HCT116 (cell line): ENCODE measurements around the gene GRID2. TPM values are rescaled to one million over a fixed set of nuclear protein-coding genes. Genes with fewer than 3 reads are reported as not detected.

ENCODE experiments used
- ATAC-seq: fragments of 200-7000 bp; cut with Tn5 transposase; 2 replicates; pipeline ENCODE4 v1.9.1; 2020; ENCODE audit warnings: mild to moderate bottlenecking, moderate library complexity
- BruUV-seq: library from RNA; stranded (reverse); fragments of 400-500 nt; replicated peaks from 2 replicates; lab custom pipeline; 2021; lab: Mats Ljungman, UMichigan
- CTCF ChIA-PET: fragments of 300-600 bp; sonication (Branson Sonifier 250); formaldehyde crosslinking; loops from one replicate; lab custom pipeline; 2021; ENCODE audit warnings: antibody characterized with exemption; lab: Charles Lee
- POLR2A ChIA-PET: fragments of 300-600, 350-600 bp; sonication (Branson Sonifier 250); formaldehyde crosslinking; loops from one replicate; lab custom pipeline; 2021; ENCODE audit warnings: antibody characterized with exemption; lab: Charles Lee
- RAD21 ChIA-PET, 2 experiments: fragments of 300-600 bp; sonication (Branson Sonifier 250); formaldehyde crosslinking; loops; one replicate each; lab custom pipeline; 2023; ENCODE audit warnings: low total read pairs in 2 of 2; ENCODE audit not compliant: uncharacterized antibody in 2 of 2, unreplicated experiment in 2 of 2, low non-redundant PET in 1 of 2; lab: Charles Lee
- DNase-seq: peaks from one replicate; pipeline ENCODE4 v3.0.0-alpha.2; 2010; ENCODE audit warnings: low read depth, low spot score
- H2AFZ ChIP-seq: fragments of 200-600 bp; shearing (Covaris generic), sonication (generic); 2 replicates; pipeline ENCODE4 v1.6.1; 2017; ENCODE audit warnings: low read depth, mixed run types, mixed read lengths, antibody characterized with exemption, low read length; ENCODE audit not compliant: poor library complexity, severe bottlenecking
- H3K27ac ChIP-seq: 2 replicates; pipeline ENCODE4 v1.5.1; 2012; ENCODE audit warnings: low read depth, low read length
- H3K27me3 ChIP-seq: fragments of 200-600 bp; sonication (generic); 2 replicates; pipeline ENCODE4 v1.6.1; 2016; ENCODE audit warnings: mixed run types, low read length, mixed read lengths; ENCODE audit not compliant: insufficient read depth
- H3K36me3 ChIP-seq, 2 experiments: fragments of 200-500 bp in 1 of 2; fragments of 200-600 bp in 1 of 2; sonication (Bioruptor generic) in 1 of 2; sonication (generic) in 1 of 2; 2 replicates each; pipeline versions ENCODE4 v1.5.1 to v1.6.1; 2014 to 2016; ENCODE audit warnings: low read length in 2 of 2, inconsistent platforms in 1 of 2, mixed read lengths in 1 of 2, mixed run types in 1 of 2; ENCODE audit not compliant: insufficient read depth in 2 of 2, control insufficient read depth in 1 of 2
- H3K4me1 ChIP-seq, 2 experiments: fragments of 200-600 bp in 1 of 2; sonication (generic) in 1 of 2; 2 replicates each; pipeline versions ENCODE4 v1.5.1 to v1.6.1; 2012 to 2017; ENCODE audit warnings: low read length in 2 of 2, inconsistent platforms in 1 of 2, mild to moderate bottlenecking in 1 of 2, mixed read lengths in 1 of 2, mixed run types in 1 of 2, moderate library complexity in 1 of 2; ENCODE audit not compliant: insufficient read depth in 2 of 2, control insufficient read depth in 1 of 2
- H3K4me2 ChIP-seq: fragments of 200-600 bp; sonication (generic); 2 replicates; pipeline ENCODE4 v1.6.1; 2017; ENCODE audit warnings: mixed run types, low read length, mixed read lengths
- H3K4me3 ChIP-seq, 2 experiments: fragments of 200-600 bp in 1 of 2; sonication (generic) in 1 of 2; replicated peaks in 1 of 2; 2 replicates each; pipeline ENCODE4 v1.5.1; 2011 to 2016; ENCODE audit warnings: low read length in 2 of 2, control low read depth in 1 of 2, low read depth in 1 of 2, mild to moderate bottlenecking in 1 of 2, mixed read lengths in 1 of 2, mixed run types in 1 of 2
- H3K79me2 ChIP-seq: fragments of 200-600 bp; sonication (generic); 2 replicates; pipeline ENCODE4 v1.6.1; 2017; ENCODE audit warnings: mild to moderate bottlenecking, mixed run types, low read length, moderate library complexity, mixed read lengths; ENCODE audit not compliant: insufficient read depth
- H3K9ac ChIP-seq: fragments of 200-600 bp; sonication (generic); 2 replicates; pipeline ENCODE4 v1.6.1; 2016; ENCODE audit warnings: low read length, mixed read lengths
- H3K9me2 ChIP-seq: fragments of 200-600 bp; sonication (generic), shearing (Covaris generic); 2 replicates; pipeline ENCODE4 v1.6.1; 2017; ENCODE audit warnings: mixed run types, mild to moderate bottlenecking, moderate library complexity; ENCODE audit not compliant: insufficient read depth
- H3K9me3 ChIP-seq, 2 experiments: fragments of 200-500 bp in 1 of 2; fragments of 200-600 bp in 1 of 2; sonication (Bioruptor generic) in 1 of 2; sonication (generic) in 1 of 2; 2 replicates each; pipeline ENCODE4 v1.6.1; 2014 to 2017; ENCODE audit warnings: low read length in 2 of 2, mixed read lengths in 2 of 2, inconsistent platforms in 1 of 2, low read depth in 1 of 2, mild to moderate bottlenecking in 1 of 2, mixed run types in 1 of 2, moderate library complexity in 1 of 2; ENCODE audit not compliant: control insufficient read depth in 1 of 2, insufficient read depth in 1 of 2
- H4K20me1 ChIP-seq: fragments of 200-600 bp; sonication (generic), shearing (Covaris generic); 2 replicates; pipeline ENCODE4 v1.6.1; 2017; ENCODE audit warnings: mixed run types, mild to moderate bottlenecking, moderate library complexity; ENCODE audit not compliant: insufficient read depth
- CBX3 ChIP-seq: IDR thresholded peaks from 2 replicates; pipeline ENCODE4 v1.6.1; 2012; ENCODE audit warnings: low read depth
- CEBPB ChIP-seq: IDR thresholded peaks from 2 replicates; pipeline ENCODE4 v1.6.1; 2012; ENCODE audit warnings: low read depth
- EGR1 ChIP-seq: IDR thresholded peaks from 2 replicates; pipeline ENCODE4 v1.6.1; 2012; ENCODE audit warnings: low read depth
- ELF1 ChIP-seq: IDR thresholded peaks from 2 replicates; pipeline ENCODE4 v1.6.1; 2012; ENCODE audit warnings: low read depth, borderline replicate concordance
- EZH2 ChIP-seq: fragments of 200-600 bp; sonication (generic); IDR thresholded peaks from 2 replicates; pipeline ENCODE4 v1.6.1; 2017; ENCODE audit warnings: antibody characterized with exemption, mixed run types
- EZH2phosphoT487 ChIP-seq: fragments of 200-600 bp; IDR thresholded peaks from 2 replicates; pipeline ENCODE4 v1.6.1; 2018; ENCODE audit warnings: antibody characterized with exemption, borderline replicate concordance
- FOSL1 ChIP-seq: IDR thresholded peaks from 2 replicates; pipeline ENCODE4 v1.6.1; 2012; ENCODE audit warnings: low read depth
- JUND ChIP-seq: IDR thresholded peaks from 2 replicates; pipeline ENCODE4 v1.6.1; 2012
- MAX ChIP-seq: IDR thresholded peaks from 2 replicates; pipeline ENCODE4 v1.6.1; 2012
- POLR2A ChIP-seq: IDR thresholded peaks from 2 replicates; pipeline ENCODE4 v1.7.0; 2011; ENCODE audit warnings: borderline replicate concordance; ENCODE audit not compliant: insufficient read depth, insufficient read length; ENCODE audit errors: extremely low read depth
- POLR2AphosphoS5 ChIP-seq: IDR thresholded peaks from 2 replicates; pipeline ENCODE4 v1.6.1; 2011; ENCODE audit warnings: mild to moderate bottlenecking, low read depth, low read length, moderate library complexity
- RAD21 ChIP-seq: IDR thresholded peaks from 2 replicates; pipeline ENCODE4 v1.6.1; 2012; ENCODE audit warnings: low read depth, mild to moderate bottlenecking
- SIN3A ChIP-seq: IDR thresholded peaks from 2 replicates; pipeline ENCODE4 v1.6.1; 2012; ENCODE audit warnings: low read depth
- SP1 ChIP-seq: IDR thresholded peaks from 2 replicates; pipeline ENCODE4 v1.6.1; 2012; ENCODE audit warnings: low read depth
- SRF ChIP-seq: IDR thresholded peaks from 2 replicates; pipeline ENCODE4 v1.6.1; 2012; ENCODE audit warnings: low read depth
- TCF7L2 ChIP-seq: IDR thresholded peaks from 2 replicates; pipeline ENCODE4 v1.7.0; 2011; ENCODE audit warnings: borderline replicate concordance, inconsistent platforms; ENCODE audit not compliant: insufficient read depth, insufficient read length; ENCODE audit errors: extremely low read depth
- YY1 ChIP-seq: IDR thresholded peaks from 2 replicates; pipeline ENCODE4 v1.6.1; 2011; ENCODE audit warnings: low read length, low read depth, moderate library complexity, mild to moderate bottlenecking; ENCODE audit not compliant: insufficient replicate concordance; ENCODE audit errors: extremely low read depth
- ZBTB33 ChIP-seq: IDR thresholded peaks from 2 replicates; pipeline ENCODE4 v1.6.1; 2011; ENCODE audit warnings: mild to moderate bottlenecking, low read length, moderate library complexity; ENCODE audit not compliant: insufficient replicate concordance; ENCODE audit errors: extremely low read depth
- ZNF274 ChIP-seq: fragments of 200-500 bp; sonication (Bioruptor generic); IDR thresholded peaks from 2 replicates; pipeline ENCODE4 v1.6.1; 2014; ENCODE audit warnings: mild to moderate bottlenecking, low read depth, low read length, inconsistent platforms
- intact Hi-C: fragments of 100-400 bp; cut with micrococcal nuclease; formaldehyde crosslinking; loops from 2 replicates; pipeline ENCODE4 v1.10.0; 2022
- total RNA-seq: library from RNA; stranded (reverse); gene quantifications from one replicate; pipeline ENCODE4 v1.2.1, GENCODE V29; 2021; ENCODE audit not compliant: unreplicated experiment
- TF ChIP-seq, protein P1 (sequence below): IDR thresholded peaks from 2 replicates; pipeline ENCODE4 v1.6.1; 2012; ENCODE audit warnings: low read depth

GRID2 gene
- total RNA-seq, 1 experiment from 2014 or later: not detected

DNA sequence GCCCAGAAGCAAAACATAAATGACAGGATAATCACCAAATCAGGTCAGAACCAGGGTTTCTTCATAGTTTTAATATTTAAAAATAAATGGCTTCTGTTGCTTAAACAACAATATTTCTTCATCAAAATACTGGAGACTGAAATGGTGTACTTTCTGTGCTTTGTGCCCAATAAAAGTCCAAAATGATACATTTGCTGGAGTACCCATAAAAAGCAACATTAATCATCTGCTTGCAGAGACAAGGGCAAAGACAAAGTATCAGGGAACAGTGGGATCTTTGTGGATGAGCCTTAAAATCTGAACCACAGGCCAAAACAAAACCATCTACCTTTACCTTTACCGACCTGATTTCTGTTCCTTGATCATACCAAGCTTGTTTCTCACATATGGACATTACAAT, 840.9 kb downstream of the GRID2 start:
- Histone ChIP-seq H2AFZ (no peak overlapping the region), H3K4me2 (no peak overlapping the region), H3K27me3 (no peaks in the 10 kb centered on the region), H3K9me2 (no peaks in the 10 kb centered on the region), H3K4me1 (no peaks in the 10 kb centered on the region), H3K79me2 (no peaks in the 10 kb centered on the region), H3K27ac (no peak overlapping the region), H3K9ac (no peak overlapping the region), H3K4me3 (no peak overlapping the region), H3K36me3 (no peaks in the 10 kb centered on the region), H4K20me1 (no peaks in the 10 kb centered on the region), H3K9me3 (no peaks in the 10 kb centered on the region)
- RAD21 ChIA-PET: no interaction called here
- ATAC-seq: no peak
- intact Hi-C loops: no loop called here
- DNase-seq: no peak
- BruUV-seq: no TSS peak
- CTCF ChIA-PET: no interaction called here
- POLR2A ChIA-PET: no interaction called here
- TF ChIP-seq ZNF274 (no peak), EGR1 (no peak), RAD21 (no peak), SRF (no peak), CEBPB (no peak), YY1 (no peak), EZH2phosphoT487 (no peak), POLR2AphosphoS5 (no peak), SP1 (no peak), JUND (no peak), EZH2 (no peak), ZBTB33 (no peak), POLR2A (no peak), MAX (no peak), SIN3A (no peak), ELF1 (no peak), CBX3 (no peak), FOSL1 (no peak), TCF7L2 (no peak)
- TF ChIP-seq, protein P1, sequence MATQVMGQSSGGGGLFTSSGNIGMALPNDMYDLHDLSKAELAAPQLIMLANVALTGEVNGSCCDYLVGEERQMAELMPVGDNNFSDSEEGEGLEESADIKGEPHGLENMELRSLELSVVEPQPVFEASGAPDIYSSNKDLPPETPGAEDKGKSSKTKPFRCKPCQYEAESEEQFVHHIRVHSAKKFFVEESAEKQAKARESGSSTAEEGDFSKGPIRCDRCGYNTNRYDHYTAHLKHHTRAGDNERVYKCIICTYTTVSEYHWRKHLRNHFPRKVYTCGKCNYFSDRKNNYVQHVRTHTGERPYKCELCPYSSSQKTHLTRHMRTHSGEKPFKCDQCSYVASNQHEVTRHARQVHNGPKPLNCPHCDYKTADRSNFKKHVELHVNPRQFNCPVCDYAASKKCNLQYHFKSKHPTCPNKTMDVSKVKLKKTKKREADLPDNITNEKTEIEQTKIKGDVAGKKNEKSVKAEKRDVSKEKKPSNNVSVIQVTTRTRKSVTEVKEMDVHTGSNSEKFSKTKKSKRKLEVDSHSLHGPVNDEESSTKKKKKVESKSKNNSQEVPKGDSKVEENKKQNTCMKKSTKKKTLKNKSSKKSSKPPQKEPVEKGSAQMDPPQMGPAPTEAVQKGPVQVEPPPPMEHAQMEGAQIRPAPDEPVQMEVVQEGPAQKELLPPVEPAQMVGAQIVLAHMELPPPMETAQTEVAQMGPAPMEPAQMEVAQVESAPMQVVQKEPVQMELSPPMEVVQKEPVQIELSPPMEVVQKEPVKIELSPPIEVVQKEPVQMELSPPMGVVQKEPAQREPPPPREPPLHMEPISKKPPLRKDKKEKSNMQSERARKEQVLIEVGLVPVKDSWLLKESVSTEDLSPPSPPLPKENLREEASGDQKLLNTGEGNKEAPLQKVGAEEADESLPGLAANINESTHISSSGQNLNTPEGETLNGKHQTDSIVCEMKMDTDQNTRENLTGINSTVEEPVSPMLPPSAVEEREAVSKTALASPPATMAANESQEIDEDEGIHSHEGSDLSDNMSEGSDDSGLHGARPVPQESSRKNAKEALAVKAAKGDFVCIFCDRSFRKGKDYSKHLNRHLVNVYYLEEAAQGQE: no peak
